HEK293 (cell line): ENCODE data around the gene YARS2.

Experiments
- CTCF ChIA-PET: fragments of 350-600 bp; formaldehyde crosslinking; extraction: SDS; loops from one replicate; lab custom pipeline; 2021; ENCODE audit warnings: antibody characterized with exemption; lab: Yijun Ruan, JAX
- POLR2A ChIA-PET: fragments of 300-600 bp; formaldehyde crosslinking; extraction: SDS; loops from one replicate; lab custom pipeline; 2020; ENCODE audit warnings: antibody characterized with exemption, inconsistent platforms; lab: Yijun Ruan, JAX
- H3K27ac ChIP-seq: fragments of 200-500 bp; sonication (Bioruptor generic); 2 replicates; pipeline ENCODE4 v1.5.1; 2014; ENCODE audit warnings: low read depth, low read length, control low read depth, inconsistent platforms; ENCODE audit errors: extremely low read depth
- H3K36me3 ChIP-seq, 2 experiments: fragments of 200-500 bp in 1 of 2; sonication (Bioruptor generic) in 1 of 2; 1 replicate in 1 of 2; 2 replicates in 1 of 2; pipeline ENCODE4 v1.5.1; 2014 to 2017; ENCODE audit warnings: inconsistent platforms in 2 of 2, low read length in 2 of 2; ENCODE audit not compliant: control insufficient read depth in 2 of 2, insufficient read depth in 1 of 2
- H3K4me1 ChIP-seq: fragments of 200-500 bp; sonication (Bioruptor generic); 2 replicates; pipeline ENCODE4 v1.5.1; 2014; ENCODE audit warnings: mild to moderate bottlenecking, low read length, inconsistent platforms; ENCODE audit not compliant: control insufficient read depth, insufficient read depth
- H3K4me3 ChIP-seq: 2 replicates; pipeline ENCODE4 v1.5.1; 2011; ENCODE audit warnings: low read depth, mild to moderate bottlenecking, control low read depth, low read length, moderate library complexity
- H3K9me3 ChIP-seq: fragments of 200-500 bp; sonication (Bioruptor generic); 2 replicates; pipeline ENCODE4 v1.5.1; 2014; ENCODE audit warnings: low read depth, low read length, inconsistent platforms; ENCODE audit not compliant: control insufficient read depth, insufficient read depth
- HOXC10 ChIP-seq: sonication (generic); formaldehyde crosslinking; IDR thresholded peaks from 2 replicates; pipeline ENCODE4 v1.8.1; 2023; ENCODE audit warnings: mild to moderate bottlenecking, missing genetic modification reagents
- KLF10 ChIP-seq: fragments of 450-650 bp; IDR thresholded peaks from 2 replicates; pipeline ENCODE4 v1.5.1; 2018; ENCODE audit warnings: missing biosample characterization, mild to moderate bottlenecking, missing genetic modification characterization
- MZF1 ChIP-seq: fragments of 450-650 bp; formaldehyde crosslinking; IDR thresholded peaks from 2 replicates; pipeline ENCODE4 v1.5.1; 2017; ENCODE audit warnings: missing biosample characterization, missing genetic modification characterization, borderline replicate concordance
- ZBTB7A ChIP-seq: fragments of 450-650 bp; formaldehyde crosslinking; IDR thresholded peaks from 2 replicates; pipeline ENCODE4 v1.5.1; 2016; ENCODE audit warnings: low read depth, missing biosample characterization, missing genetic modification characterization
- ZFP41 ChIP-seq: fragments of 450-650 bp; formaldehyde crosslinking; IDR thresholded peaks from 2 replicates; pipeline ENCODE4 v1.5.1; 2016; ENCODE audit warnings: missing biosample characterization, missing genetic modification characterization, borderline replicate concordance
- ZNF112 ChIP-seq: fragments of 450-650 bp; formaldehyde crosslinking; IDR thresholded peaks from 2 replicates; pipeline ENCODE4 v1.5.0; 2017; ENCODE audit warnings: missing biosample characterization, missing genetic modification characterization
- ZNF266 ChIP-seq: fragments of 450-650 bp; formaldehyde crosslinking; IDR thresholded peaks from 2 replicates; pipeline ENCODE4 v1.5.1; 2016; ENCODE audit warnings: missing biosample characterization, missing genetic modification characterization, low read depth
- ZNF354C ChIP-seq: fragments of 450-650 bp; formaldehyde crosslinking; IDR thresholded peaks from 2 replicates; pipeline ENCODE4 v1.5.1; 2016; ENCODE audit warnings: missing biosample characterization, missing genetic modification characterization, low read depth, borderline replicate concordance
- ZNF426 ChIP-seq: fragments of 450-650 bp; formaldehyde crosslinking; IDR thresholded peaks from 2 replicates; pipeline ENCODE4 v1.5.1; 2017; ENCODE audit warnings: missing biosample characterization, missing genetic modification characterization, mild to moderate bottlenecking, inconsistent platforms, moderate library complexity
- ZNF670 ChIP-seq: fragments of 450-650 bp; formaldehyde crosslinking; IDR thresholded peaks from 2 replicates; pipeline ENCODE4 v1.5.1; 2016; ENCODE audit warnings: missing biosample characterization, missing genetic modification characterization, low read depth
- ZNF785 ChIP-seq: fragments of 450-650 bp; formaldehyde crosslinking; IDR thresholded peaks from 2 replicates; pipeline ENCODE4 v1.5.1; 2016; ENCODE audit warnings: missing biosample characterization, missing genetic modification characterization
- ZNF837 ChIP-seq: fragments of 450-650 bp; formaldehyde crosslinking; IDR thresholded peaks from 2 replicates; pipeline ENCODE4 v1.5.1; 2016; ENCODE audit warnings: missing biosample characterization, missing genetic modification characterization
- ZSCAN16 ChIP-seq: fragments of 450-650 bp; formaldehyde crosslinking; IDR thresholded peaks from 2 replicates; pipeline ENCODE4 v1.5.1; 2016; ENCODE audit warnings: missing biosample characterization, missing genetic modification characterization
- TF ChIP-seq, protein P1 (sequence below): fragments of 450-650 bp; formaldehyde crosslinking; IDR thresholded peaks from 2 replicates; pipeline ENCODE4 v1.5.1; 2016; ENCODE audit warnings: missing biosample characterization, missing genetic modification characterization
- TF ChIP-seq, protein P2 (sequence below): fragments of 450-650 bp; formaldehyde crosslinking; IDR thresholded peaks from 2 replicates; pipeline ENCODE4 v1.5.1; 2016; ENCODE audit warnings: missing biosample characterization, missing genetic modification characterization
- TF ChIP-seq, protein P3 (sequence below): fragments of 450-650 bp; formaldehyde crosslinking; IDR thresholded peaks from 2 replicates; pipeline ENCODE4 v1.5.1; 2017; ENCODE audit warnings: missing biosample characterization, missing genetic modification characterization
- TF ChIP-seq, protein P4 (sequence below): fragments of 450-650 bp; formaldehyde crosslinking; IDR thresholded peaks from 2 replicates; pipeline ENCODE4 v1.5.1; 2017; ENCODE audit warnings: missing biosample characterization, missing genetic modification characterization

YARS2 gene

DNA sequence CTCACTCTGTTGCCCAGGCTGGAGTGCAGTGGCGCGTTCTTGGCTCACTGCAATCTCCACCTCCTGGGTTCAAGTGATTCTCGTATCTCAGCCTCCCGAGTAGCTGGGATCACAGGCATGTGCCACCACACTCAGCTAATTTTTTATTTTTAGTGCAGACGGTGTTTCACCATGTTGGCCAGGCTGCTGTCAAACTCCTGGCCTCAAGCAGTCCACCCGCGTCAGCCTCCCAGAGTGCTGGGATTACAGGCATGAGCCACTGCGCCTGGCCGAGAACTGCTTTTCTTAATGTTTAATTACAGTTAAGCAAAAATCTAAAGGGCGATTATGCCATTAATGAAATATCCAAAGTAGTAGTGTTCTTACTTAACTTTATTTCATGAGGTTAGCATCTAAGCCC is 13.6 kb downstream of the YARS2 start:
- CTCF ChIA-PET = interaction anchor here (0.6 to 0.8 kb wide), 4 partner anchors 10 to 1491 kb away, joined by 3 to 4 read pairs (median 3); no protein-coding TSS in a partner anchor

DNA sequence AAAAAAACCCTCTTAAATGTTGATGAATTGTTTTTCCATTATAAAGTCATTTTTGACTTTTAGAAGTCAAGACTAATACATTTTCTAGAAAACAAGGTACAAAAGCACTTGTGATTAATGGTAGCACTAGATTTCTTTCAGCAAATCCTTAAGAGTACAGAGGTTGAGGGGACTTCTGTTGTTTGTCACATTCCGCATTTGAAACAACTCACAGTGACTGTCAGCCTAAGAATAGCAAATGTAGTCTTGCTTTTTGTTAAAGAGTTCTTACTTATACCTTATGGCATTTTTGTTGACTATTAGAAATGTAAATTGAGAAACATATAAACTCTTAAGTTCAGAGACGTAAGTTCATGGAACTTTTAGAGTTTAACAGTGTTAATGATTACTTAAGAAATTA is 16.4 kb downstream of the YARS2 start:
- Histone ChIP-seq H3K36me3 (peaks cover 65 to 88% of the 10 kb centered on the region in 2 experiments), H3K27ac (no peak overlapping the region), H3K4me1 (no peaks in the 10 kb centered on the region), H3K9me3 (no peaks in the 10 kb centered on the region), H3K4me3 (no peak overlapping the region)
- no peak for TF ChIP-seq KLF10 (tag by site-specific recombination)
- CTCF ChIA-PET = no interaction called here
- POLR2A ChIA-PET = no interaction called here

More for the DNA sequence above, 13.6 kb downstream of the YARS2 start:
- peaks cover 77 to 95% of the 10 kb centered on the region in 2 experiments for H3K36me3 ChIP-seq
- H3K4me3 ChIP-seq = no peak overlapping the region
- no peaks in the 10 kb centered on the region for H3K9me3 ChIP-seq
- TF ChIP-seq ZNF785 (tag by site-specific recombination) (no peak), HOXC10 (CRISPR knock-in tag) (no peak), ZNF426 (tag by site-specific recombination) (no peak)
- TF ChIP-seq, protein P1, sequence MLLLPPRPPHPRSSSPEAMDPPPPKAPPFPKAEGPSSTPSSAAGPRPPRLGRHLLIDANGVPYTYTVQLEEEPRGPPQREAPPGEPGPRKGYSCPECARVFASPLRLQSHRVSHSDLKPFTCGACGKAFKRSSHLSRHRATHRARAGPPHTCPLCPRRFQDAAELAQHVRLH (tag by site-specific recombination) = no peak
- POLR2A ChIA-PET = no interaction called here
- no peaks in the 10 kb centered on the region for H3K4me1 ChIP-seq
- no peak overlapping the region for H3K27ac ChIP-seq

DNA sequence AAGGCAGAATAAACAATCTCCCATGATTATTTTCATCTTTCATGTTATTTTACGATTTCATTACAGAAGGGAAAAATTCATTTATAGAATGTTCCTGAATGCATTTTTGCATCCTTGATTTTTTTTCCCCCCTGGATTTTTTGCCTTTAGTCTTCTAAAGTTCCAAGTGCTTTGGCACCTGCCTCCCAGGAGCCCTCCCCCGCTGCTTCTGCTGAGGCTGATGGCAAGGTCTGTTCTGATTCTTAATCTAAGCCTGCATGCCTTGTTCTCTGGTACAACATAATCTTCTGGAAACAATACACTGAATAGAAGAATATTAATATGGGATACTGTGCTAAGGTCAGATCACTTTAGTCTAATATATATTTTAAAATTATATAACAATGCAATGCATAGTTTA is 18.0 kb downstream of the YARS2 start:
- ChIA-PET POLR2A (no interaction called here), CTCF (interaction anchor here (1.0 to 1.7 kb wide), 3 partner anchors 17 to 372 kb away, joined by 3 to 8 read pairs (median 6); partner anchors contain the start of gene YARS2)
- TF ChIP-seq ZNF670 (tag by site-specific recombination) (no peak), ZFP41 (no peak), ZBTB7A (no peak), ZNF837 (tag by site-specific recombination) (no peak), ZSCAN16 (no peak)
- TF ChIP-seq, protein P2, sequence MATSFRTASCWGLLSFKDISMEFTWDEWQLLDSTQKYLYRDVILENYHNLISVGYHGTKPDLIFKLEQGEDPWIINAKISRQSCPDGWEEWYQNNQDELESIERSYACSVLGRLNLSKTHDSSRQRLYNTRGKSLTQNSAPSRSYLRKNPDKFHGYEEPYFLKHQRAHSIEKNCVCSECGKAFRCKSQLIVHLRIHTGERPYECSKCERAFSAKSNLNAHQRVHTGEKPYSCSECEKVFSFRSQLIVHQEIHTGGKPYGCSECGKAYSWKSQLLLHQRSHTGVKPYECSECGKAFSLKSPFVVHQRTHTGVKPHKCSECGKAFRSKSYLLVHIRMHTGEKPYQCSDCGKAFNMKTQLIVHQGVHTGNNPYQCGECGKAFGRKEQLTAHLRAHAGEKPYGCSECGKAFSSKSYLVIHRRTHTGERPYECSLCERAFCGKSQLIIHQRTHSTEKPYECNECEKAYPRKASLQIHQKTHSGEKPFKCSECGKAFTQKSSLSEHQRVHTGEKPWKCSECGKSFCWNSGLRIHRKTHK = no peak
- Histone ChIP-seq H3K36me3 (peaks cover 55 to 86% of the 10 kb centered on the region in 2 experiments), H3K9me3 (no peaks in the 10 kb centered on the region), H3K4me1 (no peaks in the 10 kb centered on the region), H3K27ac (no peak overlapping the region), H3K4me3 (no peak overlapping the region)

DNA sequence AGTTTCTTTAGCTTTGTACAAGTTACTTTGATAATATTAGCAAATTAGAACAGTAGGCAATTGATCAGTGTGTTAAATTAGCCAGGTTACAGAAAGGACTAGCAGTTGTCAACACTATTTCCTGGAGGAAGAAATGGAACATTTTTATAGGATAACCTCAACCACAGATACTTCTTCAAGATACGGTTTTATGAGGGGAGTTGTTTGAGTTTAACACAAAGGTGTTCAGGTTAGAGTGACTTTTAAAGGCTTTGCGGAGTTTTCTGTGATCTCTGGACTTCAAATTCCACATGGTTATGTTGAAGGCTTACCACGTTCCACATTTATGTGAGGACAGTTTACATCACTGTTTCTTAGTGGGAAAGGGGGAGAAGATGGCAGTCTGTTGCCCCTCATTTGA is 19.3 kb downstream of the YARS2 start:
- TF ChIP-seq, protein P3, sequence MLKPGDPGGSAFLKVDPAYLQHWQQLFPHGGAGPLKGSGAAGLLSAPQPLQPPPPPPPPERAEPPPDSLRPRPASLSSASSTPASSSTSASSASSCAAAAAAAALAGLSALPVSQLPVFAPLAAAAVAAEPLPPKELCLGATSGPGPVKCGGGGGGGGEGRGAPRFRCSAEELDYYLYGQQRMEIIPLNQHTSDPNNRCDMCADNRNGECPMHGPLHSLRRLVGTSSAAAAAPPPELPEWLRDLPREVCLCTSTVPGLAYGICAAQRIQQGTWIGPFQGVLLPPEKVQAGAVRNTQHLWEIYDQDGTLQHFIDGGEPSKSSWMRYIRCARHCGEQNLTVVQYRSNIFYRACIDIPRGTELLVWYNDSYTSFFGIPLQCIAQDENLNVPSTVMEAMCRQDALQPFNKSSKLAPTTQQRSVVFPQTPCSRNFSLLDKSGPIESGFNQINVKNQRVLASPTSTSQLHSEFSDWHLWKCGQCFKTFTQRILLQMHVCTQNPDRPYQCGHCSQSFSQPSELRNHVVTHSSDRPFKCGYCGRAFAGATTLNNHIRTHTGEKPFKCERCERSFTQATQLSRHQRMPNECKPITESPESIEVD (tag by site-specific recombination) = peak; percentile 63; the same call in 1 of the 2 replicates
- TF ChIP-seq ZNF112 (tag by site-specific recombination) (no peak), ZNF354C (no peak), MZF1 (tag by site-specific recombination) (0 out of 2 replicates have a peak, but pooled peaks have one; percentile 47), ZNF426 (tag by site-specific recombination) (no peak), ZNF266 (no peak)
- TF ChIP-seq, protein P4, sequence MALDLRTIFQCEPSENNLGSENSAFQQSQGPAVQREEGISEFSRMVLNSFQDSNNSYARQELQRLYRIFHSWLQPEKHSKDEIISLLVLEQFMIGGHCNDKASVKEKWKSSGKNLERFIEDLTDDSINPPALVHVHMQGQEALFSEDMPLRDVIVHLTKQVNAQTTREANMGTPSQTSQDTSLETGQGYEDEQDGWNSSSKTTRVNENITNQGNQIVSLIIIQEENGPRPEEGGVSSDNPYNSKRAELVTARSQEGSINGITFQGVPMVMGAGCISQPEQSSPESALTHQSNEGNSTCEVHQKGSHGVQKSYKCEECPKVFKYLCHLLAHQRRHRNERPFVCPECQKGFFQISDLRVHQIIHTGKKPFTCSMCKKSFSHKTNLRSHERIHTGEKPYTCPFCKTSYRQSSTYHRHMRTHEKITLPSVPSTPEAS (tag by site-specific recombination) = no peak
- ChIA-PET CTCF (interaction anchor here (0.6 to 1.7 kb wide), 4 partner anchors 19 to 370 kb away, joined by 3 to 8 read pairs (median 6); partner anchors contain the start of gene YARS2), POLR2A (interaction anchor here (0.7 kb wide), 1 partner anchor 13 kb away, joined by 6 read pairs; no protein-coding TSS in a partner anchor)
- peaks cover 49 to 87% of the 10 kb centered on the region in 2 experiments for H3K36me3 ChIP-seq
- H3K9me3 ChIP-seq = no peaks in the 10 kb centered on the region
- no peak overlapping the region for H3K27ac ChIP-seq
- no peaks in the 10 kb centered on the region for H3K4me1 ChIP-seq
- H3K4me3 ChIP-seq = no peak overlapping the region
